ENCODE data around the gene ZC3H12C. TPM values are rescaled to one million over a fixed set of nuclear protein-coding genes. Genes with fewer than 3 reads are reported as not detected.
"Not testable (repeated sequence)": the region's sequence is repeated elsewhere in the genome, so short reads cannot be mapped to it uniquely, and the experiment has no call there.

ZC3H12C gene
- total and polyA plus RNA-seq, 9 donors, result 2.5 to 21.0 (median 16.2) TPM

DNA sequence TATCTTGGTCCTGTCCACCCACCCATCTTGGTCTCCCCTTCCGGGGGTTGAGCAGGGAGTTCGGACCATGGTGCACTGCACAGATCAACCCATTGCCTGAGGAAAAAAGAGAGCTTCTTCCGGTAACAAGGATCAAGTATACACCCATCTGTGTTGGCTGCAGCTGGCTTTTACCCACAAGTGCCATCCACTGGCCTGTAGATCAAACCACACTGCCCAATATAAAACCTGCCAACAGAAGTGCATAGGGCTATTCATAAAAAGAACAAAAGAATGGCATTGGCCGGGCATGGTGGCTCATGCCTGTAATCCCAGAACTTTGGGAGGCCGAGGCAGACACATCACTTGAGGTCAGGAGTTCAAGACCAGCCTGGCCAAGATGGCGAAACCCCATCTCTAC is 94.5 kb downstream of the ZC3H12C start:
- no peak for DNase-seq
- Histone ChIP-seq H3K9me3 (no peaks in the 10 kb centered on the region), H3K4me1 (ENCODE audit: insufficient read depth) (no peaks in the 10 kb centered on the region), H3K27ac (no peak overlapping the region), H3K4me3 (no peak overlapping the region), H3K27me3 (no peaks in the 10 kb centered on the region), H3K36me3 (no peaks in the 10 kb centered on the region)
- TF ChIP-seq POLR2A (IDR thresholded peaks at IDR 0.05) (no peak), EP300 (IDR thresholded peaks at IDR 0.05) (no peak)
- TF ChIP-seq, protein P1, sequence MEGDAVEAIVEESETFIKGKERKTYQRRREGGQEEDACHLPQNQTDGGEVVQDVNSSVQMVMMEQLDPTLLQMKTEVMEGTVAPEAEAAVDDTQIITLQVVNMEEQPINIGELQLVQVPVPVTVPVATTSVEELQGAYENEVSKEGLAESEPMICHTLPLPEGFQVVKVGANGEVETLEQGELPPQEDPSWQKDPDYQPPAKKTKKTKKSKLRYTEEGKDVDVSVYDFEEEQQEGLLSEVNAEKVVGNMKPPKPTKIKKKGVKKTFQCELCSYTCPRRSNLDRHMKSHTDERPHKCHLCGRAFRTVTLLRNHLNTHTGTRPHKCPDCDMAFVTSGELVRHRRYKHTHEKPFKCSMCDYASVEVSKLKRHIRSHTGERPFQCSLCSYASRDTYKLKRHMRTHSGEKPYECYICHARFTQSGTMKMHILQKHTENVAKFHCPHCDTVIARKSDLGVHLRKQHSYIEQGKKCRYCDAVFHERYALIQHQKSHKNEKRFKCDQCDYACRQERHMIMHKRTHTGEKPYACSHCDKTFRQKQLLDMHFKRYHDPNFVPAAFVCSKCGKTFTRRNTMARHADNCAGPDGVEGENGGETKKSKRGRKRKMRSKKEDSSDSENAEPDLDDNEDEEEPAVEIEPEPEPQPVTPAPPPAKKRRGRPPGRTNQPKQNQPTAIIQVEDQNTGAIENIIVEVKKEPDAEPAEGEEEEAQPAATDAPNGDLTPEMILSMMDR (IDR thresholded peaks at IDR 0.05), result no peak
- WGBS, 3 donors, result 87 to 97% (median 97%) methylated on average over 6 of the region's 6 CpGs
- intact Hi-C loops (cut with DNase I), result no loop called here

DNA sequence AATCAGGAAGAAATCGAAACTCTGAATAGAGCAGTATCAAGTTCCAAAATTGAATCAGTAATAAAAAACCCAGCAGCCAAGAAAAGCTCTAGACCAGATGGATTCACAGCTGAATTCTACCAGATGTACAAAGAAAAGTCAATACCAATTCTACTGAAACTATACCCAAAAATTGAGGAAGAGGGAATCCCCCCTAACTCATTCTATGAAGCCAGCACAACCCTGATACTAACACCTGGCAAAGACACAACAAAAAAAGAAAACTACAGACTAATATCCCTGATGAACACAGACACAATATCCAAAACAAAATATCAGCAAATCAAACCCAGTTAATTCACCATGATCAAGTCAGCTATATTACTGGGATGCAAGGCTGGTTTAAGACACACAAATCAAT is 97.7 kb downstream of the ZC3H12C start:
- H3K36me3 ChIP-seq, result no peaks in the 10 kb centered on the region

DNA sequence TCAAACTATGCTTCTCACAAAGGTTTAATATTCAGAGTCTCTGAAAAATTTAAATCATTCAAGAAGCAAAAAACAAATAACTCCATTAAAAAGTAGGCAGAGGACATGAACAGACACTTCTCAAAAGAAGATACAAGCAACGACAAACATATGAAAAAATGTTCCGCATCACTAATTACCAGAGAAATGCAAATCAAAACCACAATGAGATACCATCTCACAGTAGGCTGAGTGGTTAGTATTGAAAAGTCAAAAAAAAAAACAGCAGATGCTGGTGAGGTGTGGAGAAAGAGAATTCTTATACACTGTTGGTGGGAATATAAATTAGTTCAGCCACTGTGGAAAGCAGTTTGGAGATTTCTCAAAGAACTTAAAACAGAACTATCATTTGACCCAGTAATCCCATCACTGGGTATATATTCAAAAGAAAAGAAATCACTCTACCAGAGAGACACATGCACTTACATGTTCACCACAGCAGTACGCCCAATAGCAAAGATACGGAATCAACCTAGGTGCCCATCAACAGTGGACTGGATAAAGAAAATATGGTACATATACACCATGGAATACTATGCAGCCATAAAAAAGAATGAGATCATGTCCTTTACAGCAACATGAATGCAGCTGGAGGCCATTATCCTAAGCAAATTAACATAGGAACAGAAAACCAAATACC is 99.6 kb downstream of the ZC3H12C start:
- H3K4me1 ChIP-seq (ENCODE audit: insufficient read depth); H3K36me3 ChIP-seq; H3K27me3 ChIP-seq; intact Hi-C loops (cut with DNase I); H3K27ac ChIP-seq; H3K4me3 ChIP-seq; DNase-seq; H3K9me3 ChIP-seq: not testable (repeated sequence)
- 91 to 94% (median 93%) methylated on average over 4 of the region's 4 CpGs for WGBS, 3 donors

More for the DNA sequence above, 97.7 kb downstream of the ZC3H12C start:
- Histone ChIP-seq H3K27me3 (no peaks in the 10 kb centered on the region), H3K27ac (no peak overlapping the region), H3K4me1 (ENCODE audit: insufficient read depth) (no peaks in the 10 kb centered on the region), H3K4me3 (no peak overlapping the region), H3K9me3 (no peaks in the 10 kb centered on the region)
- WGBS, 3 donors, result 91 to 98% (median 97%) methylated on average over 1 of the region's 1 CpG
- TF ChIP-seq, protein P1 (IDR thresholded peaks at IDR 0.05), result no peak
- TF ChIP-seq EP300 (IDR thresholded peaks at IDR 0.05) (no peak), POLR2A (IDR thresholded peaks at IDR 0.05) (no peak)
- intact Hi-C loops (cut with DNase I), result no loop called here
- no peak for DNase-seq

DNA sequence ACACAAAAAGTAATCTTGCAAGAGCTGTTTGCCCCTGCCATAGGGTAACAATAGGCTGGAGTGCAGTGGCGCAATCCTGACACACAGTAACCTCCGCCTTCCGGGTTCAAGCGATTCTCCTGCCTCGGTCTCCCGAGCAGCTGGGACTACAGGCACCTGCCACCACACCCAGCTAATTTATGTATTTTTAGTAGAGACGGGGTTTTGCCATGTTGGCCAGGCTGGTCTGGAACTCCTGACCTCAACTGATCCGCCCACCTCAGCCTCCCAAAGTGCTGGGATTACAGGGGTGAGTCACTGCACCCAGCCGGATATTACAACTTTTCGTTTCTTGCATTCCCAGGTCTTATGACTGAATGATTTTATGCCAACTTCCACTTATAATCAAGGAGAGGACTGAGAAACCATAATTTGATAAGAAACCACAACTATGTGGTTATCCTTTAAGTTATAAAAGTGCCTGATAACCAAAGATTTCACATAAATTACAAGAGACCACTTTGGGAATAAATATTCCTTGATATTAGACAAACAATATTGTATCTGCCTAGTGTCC is 101.1 kb downstream of the ZC3H12C start:
- H3K4me3 ChIP-seq; H3K27ac ChIP-seq; intact Hi-C loops (cut with DNase I); DNase-seq; H3K9me3 ChIP-seq; H3K27me3 ChIP-seq; H3K4me1 ChIP-seq (ENCODE audit: insufficient read depth); H3K36me3 ChIP-seq: not testable (repeated sequence)
- 65 to 69% (median 65%) methylated on average over 10 of the region's 10 CpGs for WGBS, 3 donors

DNA sequence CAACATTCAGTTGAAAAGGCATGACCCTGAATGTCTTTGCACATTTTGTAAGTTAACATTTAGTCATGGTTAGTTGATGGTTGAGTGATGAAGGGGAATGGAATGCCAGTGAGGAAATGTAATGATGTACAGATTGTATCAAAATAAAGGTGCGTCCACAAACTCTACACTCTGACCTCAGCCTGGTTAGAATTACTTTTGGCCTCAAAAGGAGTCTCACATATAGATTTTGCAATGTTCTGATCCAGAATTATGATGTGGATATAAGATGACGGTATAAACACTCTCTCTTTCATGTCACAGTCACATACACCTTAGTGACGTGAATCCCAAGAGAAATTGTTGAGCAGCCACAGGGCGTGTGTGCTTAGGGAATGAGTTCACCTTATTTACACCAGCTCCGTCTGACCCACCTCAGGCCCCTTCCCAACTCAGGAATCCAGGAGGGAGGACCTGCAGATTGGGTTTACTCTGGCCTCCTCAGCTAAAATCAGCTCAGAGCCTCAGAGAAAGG is 103.1 kb downstream of the ZC3H12C start:
- TF ChIP-seq, protein P1 (IDR thresholded peaks at IDR 0.05), result no peak
- TF ChIP-seq POLR2A (IDR thresholded peaks at IDR 0.05) (no peak), EP300 (IDR thresholded peaks at IDR 0.05) (no peak)
- no peaks in the 10 kb centered on the region for H3K9me3 ChIP-seq
- H3K27ac ChIP-seq, result no peak overlapping the region
- no peaks in the 10 kb centered on the region for H3K27me3 ChIP-seq
- no peak for DNase-seq
- no peak overlapping the region for H3K4me3 ChIP-seq
- H3K4me1 ChIP-seq (ENCODE audit: insufficient read depth), result no peaks in the 10 kb centered on the region
- no peaks in the 10 kb centered on the region for H3K36me3 ChIP-seq
- WGBS, 3 donors, result 96 to 99% (median 97%) methylated on average over 5 of the region's 5 CpGs
- intact Hi-C loops (cut with DNase I), result no loop called here

Data from ovary (tissue), 9 donors.